GM04504 (cell line): Measurements from ENCODE around the gene AGL.
"Not testable (repeated sequence)": the region's sequence is repeated elsewhere in the genome, so short reads cannot be mapped to it uniquely, and the experiment has no call there.

Experiments used
- DNase-seq: peaks from one replicate; pipeline ENCODE4 v3.0.0-alpha.2; 2012; ENCODE audit warnings: low read depth

AGL gene

DNA sequence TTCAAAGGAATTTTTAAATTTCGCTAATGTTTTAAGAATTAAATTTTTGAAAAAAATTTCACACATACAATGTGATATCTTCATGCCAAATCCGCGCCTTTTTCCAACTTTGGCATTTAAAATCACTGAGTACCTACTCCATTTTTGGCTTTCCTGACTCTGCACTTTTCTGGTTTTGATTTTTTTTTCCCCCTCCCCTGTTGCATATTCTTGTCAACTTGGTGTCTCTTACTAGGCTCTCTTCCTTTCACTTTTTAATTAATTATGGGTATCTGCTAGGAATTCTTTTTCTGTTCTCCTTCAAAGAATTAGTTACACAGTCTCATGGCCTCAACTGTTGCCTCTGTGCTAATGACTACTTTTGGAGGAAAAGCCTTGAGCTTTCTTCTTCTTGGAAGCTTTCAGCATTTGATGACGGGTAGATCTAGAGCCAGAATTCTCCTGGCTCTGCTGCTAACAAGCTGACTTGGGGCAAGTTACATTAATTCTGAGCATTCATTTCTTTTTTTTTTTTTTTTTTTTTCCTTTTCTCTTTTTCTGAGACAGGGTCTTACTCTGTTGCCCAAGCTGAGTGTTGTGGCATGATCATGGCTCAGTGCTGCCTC is 1.8 kb downstream of the AGL start:
- DNase-seq, result no peak

DNA sequence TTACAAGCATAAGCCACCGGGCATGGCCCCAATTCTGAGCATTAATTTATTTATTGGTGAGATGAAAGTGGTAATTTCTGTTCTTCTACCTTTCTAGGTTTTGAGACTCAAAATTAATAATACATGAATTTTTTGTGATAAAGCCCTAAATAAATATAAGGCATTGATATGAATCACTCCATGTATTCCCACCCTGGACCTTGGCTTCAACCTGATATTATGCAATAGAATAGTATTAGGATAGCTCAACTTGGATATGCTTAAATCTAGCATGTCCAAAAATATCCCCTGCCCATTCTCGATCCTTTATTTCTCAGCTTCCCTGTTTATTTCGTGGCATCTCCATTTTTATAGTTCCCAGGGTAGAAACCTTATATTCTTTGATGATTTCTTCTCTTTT is 2.5 kb downstream of the AGL start:
- DNase-seq, result no peak

DNA sequence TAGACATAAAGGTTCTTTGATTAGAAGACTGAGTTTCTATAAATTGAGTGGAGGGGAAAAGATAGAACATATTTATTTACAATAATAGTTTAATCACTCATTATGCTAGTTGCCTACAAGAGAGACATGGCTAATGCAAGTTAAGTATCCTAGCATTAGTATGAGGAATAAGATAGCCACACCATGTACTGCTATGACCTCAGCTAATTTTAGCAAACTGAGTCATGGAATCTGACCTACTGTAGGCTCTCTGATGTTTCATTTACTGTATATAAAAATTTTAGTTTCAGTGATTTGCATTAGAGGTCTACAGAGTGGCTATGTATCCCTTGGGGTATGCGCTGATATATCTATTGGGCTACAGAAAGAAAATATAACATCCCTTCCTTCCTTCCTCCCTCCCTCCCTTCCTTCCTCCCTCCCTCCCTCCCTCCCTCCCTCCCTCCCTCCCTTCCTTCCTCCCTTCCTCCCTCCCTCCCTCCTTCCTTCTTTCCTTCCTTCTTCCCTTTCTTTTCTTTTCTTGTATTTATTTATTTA is 5.8 kb downstream of the AGL start:
- no peak for DNase-seq

DNA sequence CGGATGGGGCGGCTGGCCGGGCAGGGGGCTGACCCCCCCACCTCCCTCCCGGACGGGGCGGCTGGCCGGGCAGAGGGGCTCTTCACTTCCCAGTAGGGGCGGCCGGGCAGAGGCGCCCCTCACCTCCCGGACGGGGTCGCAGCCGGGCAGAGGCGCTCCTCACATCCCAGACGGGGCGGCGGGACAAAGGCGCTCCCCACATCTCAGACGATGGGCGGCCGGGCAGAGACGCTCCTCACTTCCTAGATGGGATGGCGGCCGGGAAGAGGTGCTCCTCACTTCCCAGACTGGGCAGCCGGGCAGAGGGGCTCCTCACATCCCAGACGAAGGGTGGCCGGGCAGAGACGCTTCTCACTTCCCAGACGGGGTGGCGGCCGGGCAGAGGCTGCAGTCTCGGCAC is 6.9 kb downstream of the AGL start:
- not testable (repeated sequence) for DNase-seq

DNA sequence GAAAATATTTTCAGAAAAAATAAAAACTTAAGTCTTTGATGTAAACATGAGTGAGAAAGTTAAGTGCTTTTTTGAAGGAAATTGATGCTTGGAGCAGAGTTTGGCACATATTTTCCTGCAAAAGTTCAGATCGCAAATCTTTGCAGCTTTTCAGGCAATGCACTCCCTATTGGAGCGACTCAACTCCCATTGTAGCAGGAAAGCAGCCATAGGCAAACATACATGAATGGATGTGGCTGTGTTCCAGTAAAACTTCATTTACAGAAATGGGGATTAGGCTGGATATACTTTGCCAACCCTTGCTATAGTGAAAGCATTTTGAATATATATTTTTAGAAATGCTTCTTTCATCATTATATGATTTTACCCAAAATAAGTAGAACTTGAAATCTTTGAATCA is 8.1 kb downstream of the AGL start:
- DNase-seq, result no peak

DNA sequence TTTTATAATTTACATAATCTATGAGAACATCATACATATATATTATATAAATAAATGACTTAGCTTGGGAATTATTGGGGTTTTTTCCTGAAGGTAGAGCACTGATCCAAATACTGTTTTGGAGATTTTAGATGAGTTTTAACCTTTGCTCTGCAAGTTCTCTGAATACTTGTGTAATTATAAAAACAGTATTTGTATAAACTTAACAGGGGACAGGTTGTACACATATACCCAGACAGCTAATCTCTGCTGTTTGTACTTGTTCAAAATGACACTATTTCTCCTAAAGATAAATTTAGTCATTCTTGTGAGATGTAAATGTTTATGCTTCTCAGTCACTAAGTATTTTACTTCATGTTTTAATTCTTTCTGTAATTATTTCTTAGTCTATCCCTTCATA is 8.7 kb downstream of the AGL start:
- DNase-seq, result no peak

DNA sequence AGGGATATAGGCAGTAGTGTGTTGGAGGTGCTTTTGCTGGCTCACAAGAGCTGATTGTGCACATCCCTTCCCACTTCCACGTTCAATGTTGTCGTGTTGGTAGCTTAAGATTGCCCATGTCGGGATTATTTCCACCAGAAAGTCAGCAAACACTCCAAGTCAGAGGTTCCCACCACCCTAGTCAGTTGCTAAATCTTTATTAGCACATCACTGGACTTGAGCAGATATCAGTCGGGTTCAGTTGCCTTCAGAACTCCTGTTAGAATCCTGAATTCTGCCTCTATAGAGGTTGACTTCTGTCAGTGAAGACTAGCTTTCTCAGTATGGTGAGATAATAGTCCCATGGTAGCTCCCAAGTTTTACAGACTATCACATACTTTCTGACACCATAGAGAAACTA is 10.5 kb downstream of the AGL start:
- DNase-seq, result no peak

DNA sequence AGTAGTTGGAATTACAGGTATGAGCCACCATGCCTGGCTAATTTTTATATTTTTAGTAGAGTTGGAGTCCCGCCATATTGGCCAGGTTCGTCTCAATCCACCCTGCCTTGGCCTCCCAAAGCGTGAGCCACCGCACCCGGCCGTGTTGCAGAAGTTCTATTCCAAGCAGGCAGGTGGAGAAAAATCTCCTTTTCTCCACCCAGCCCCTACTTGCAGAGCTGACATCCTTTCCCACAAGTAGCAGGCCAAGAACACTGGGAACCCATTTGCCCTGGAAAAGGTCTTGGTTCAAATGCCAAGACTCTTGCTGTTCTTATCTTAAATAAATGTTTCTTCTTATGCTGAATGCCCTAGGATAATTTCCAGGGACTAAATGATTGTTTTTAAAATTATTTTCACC is 17.5 kb downstream of the AGL start:
- no peak for DNase-seq

DNA sequence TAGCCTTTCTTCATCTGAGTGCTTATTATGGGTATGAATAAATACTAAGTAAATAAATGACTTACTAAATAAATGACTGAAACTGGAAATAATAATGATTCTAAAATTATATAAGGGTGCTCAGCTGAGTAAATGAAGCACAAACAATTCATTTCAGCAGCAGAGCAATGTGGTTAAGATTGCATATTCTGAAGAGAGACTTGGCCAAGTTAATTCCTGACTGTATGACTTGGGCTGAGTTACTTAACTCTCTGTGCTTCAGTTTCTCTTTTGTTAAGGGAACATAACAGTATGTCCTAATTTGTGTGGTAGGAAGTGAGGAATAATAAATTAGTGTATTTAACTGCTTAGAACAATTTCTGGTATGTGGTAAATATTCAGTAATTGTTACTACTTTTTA is 19.1 kb downstream of the AGL start:
- peak; percentile 24 for DNase-seq

DNA sequence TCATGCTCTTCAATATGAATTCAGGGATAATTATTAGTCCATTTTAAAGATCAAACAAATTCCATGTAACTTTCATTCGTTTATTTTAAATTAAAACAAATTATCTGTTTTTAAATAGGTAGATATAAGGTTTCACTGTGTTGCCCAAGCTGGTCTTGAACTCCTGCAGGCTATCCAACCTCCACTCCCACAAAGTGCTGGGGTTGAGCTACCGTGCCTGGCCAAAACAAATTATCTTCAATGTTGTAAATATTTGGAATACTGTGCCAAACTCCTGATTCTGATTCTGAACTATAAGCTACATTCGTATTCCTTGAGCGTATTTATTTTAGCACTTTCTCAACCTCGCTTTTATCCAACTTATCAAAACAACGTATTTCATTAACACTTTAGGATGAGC is 19.6 kb downstream of the AGL start:
- DNase-seq, result no peak

DNA sequence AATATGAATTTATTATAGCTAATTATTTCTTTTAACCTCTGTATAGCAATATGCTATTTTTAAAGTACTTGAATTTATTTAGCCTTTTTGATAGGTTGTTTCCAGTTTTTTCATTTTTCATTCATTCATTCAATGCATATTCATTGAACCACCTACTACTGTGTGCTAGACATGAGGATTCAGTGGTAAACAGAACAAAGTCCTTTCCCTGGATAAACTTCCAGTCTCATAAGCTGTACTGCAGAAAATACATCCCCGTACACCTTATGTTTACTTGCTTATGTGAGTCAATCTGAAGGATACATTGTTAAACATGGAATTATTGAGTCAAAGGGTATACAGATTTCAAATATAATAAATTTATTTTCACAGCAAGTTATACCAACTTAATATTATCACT is 21.9 kb downstream of the AGL start:
- DNase-seq, result no peak

DNA sequence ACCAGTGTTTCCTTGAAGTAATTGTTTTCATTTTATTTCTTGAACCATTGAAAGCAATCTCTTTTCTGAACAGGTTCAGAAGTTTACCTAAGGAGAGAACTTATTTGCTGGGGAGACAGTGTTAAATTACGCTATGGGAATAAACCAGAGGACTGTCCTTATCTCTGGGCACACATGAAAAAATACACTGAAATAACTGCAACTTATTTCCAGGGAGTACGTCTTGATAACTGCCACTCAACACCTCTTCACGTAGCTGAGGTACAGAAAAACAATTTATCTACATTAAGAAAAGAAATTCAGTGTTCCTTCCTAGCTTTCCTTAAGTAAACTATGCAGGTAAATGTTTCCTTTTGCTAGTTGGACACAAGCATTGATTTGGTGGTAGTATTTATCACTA is 27.4 kb downstream of the AGL start:
- DNase-seq, result no peak

DNA sequence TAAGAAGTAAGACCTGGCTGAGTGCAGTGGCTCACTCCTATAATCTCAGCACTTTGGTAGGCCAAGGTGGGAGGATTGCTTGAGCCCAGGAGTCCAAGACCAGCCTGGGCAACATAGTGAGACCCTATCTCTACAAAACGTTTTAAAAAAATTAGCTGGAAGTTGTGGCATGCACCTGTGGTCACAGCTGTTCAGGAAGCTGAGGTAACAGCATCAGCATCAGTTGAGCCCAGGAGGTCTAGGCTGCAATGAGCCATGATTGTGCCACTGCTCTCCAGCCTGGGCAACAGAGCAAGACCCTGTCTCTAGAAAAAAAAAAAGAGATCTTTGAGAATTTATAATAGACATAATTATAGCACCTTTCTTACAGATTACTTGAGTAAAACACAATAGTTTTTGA is 36.0 kb downstream of the AGL start:
- DNase-seq, result no peak

DNA sequence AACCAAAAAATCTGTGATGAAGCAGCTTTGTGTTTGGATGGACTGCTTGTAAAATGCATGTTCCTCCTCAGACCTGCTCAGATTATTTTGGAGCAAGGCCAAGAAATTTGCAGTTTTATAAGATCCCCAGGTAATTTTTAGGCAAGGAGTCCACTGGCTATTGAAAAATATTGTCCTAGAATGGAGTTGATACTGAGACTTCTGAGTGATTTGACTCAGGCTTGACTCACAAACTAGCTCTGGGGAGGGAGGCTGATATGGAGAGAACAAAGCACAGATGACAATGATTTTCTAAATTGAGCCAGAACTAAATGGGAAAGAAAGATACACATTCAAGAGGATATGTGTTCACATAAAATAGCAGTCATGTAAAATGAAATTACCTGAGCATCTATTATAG is 36.7 kb downstream of the AGL start:
- no peak for DNase-seq

DNA sequence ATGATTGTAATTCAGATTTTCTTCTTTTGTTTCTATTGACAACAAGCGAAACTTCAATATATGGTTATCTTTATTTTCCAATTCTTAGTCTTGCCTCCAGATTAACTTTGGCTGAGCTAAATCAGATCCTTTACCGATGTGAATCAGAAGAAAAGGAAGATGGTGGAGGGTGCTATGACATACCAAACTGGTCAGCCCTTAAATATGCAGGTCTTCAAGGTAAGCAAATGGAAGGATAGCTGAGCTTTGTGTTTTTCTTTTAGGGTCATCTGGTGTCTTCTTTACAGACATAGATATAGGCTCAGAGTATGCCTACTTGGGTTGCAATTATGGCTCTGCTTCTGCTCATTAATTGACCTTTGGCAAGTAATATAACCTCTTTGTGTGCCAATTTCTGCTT is 37.7 kb downstream of the AGL start:
- no peak for DNase-seq

DNA sequence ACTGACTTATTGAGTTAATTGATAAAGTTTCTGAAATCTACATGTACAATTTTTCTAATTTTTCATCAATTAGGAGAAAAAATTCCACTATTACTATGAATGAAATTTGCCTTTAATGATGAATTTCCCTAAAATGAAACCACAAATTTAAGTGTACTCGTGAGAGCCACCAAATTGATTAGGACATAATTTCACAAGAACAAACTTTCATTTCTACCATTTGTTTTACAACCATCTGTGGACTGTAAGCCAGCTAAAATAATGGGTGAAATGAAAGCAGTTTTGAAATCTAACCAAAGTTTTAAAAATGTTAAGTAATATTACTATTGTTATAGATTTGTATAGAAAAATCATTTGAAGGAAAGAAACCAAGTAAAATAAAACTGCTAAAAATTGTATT is 41.8 kb downstream of the AGL start:
- DNase-seq, result no peak

DNA sequence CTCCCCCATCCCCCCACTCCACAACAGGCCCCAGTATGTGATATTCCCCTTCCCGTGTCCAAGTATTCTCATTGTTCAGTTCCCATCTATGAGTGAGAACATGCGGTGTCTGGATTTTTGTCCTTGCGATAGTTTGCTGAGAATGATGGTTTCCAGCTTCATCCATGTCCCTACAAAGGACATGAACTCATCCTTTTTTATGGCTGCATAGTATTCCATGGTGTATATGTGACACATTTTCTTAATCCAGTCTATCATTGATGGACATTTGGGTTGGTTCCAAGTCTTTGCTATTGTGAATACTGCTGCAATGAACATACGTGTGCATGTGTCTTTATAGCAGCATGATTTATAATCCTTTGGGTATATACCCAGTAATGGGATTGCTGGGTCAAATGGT is 53.1 kb downstream of the AGL start:
- not testable (repeated sequence) for DNase-seq

DNA sequence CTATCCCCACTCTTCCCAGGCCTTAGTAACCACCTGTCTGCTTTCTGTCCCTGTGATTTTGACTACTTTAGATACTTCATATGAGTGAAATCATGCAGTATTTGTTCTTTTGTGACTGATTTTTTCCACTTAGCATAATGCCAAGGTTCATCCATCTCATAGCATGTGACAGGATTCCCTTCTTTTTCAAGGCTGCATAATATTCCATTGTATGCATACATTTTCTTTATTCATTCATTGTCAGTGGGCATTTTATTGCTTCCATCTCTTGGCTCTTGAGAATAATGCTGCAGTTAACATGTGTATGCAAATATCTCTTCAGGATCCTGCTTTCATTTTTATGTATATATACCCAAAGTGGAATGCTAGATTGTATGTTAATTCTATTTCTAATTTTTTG is 56.4 kb downstream of the AGL start:
- DNase-seq, result no peak

DNA sequence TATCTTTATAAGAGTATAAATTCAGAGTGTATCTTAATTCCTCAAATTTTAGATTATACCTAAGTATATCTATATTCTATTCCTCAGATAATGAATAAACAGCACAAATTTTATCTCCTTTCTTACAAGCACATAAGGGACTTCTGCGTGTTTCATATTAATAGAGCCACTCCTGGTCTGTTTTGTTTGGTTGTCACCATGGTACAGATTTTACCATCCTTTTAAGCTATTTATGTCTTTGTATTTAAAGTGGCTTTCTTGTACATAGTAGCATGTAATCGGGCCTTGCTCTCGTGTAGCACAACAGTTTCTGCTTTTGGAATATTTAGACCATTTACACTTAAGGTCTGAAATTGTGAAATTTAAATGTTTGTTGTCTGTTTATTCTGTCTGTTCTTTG is 67.1 kb downstream of the AGL start:
- no peak for DNase-seq

DNA sequence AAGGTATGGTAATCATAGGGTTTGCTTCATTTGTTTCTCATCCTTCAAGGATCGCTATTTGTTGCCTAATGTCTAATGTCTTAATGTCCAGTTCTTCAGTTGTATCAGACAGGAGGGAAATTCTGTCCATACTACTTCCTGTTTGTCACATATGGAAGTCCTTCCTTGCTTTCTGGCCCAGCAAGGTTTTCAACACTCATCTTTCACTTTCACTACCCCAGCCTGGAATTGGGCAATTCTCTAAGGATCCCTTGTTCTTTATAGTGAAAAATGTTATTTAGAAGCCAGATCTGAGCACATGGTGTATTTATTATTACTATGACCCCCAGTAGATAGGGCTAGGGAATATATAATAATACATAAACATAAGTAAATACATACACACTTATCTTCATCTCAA is 69.1 kb downstream of the AGL start:
- DNase-seq, result no peak

DNA sequence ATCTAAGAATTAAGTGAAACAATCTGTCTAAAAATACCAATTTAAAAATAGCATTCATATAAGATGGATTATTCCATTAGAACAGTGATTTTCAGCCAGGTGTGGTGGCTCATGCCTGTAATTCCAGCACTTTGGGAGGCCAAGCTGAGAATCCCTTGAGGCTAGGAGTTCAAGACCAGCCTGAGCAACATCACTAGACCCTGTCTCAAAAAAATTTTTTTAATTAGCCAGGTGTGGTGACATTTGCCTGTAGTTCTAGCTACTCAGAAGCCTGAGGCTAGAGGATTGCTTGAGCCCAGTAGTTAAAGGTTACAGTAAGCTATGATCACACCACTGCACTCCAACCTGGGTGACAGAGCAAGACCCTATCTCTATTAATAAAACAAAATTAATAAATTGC is 84.6 kb downstream of the AGL start:
- DNase-seq, result no peak

DNA sequence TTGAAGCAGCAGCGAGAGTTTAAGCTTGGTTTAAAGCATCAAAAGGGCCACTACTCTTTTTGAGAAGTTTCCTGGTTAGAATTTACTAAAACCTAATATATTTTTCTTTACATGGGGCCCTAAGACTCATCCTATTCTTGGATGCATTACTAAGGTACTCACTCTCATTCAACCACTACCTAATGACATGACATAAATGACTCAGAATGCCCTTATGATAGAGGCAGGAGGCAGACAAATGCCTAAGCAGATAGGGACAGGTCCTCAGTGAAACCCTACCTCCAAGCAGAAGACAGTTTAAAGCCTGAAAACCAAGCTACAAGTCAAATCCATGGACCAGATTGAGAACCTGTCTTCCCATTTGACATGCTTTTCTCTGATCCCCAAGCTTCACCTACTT is 85.4 kb downstream of the AGL start:
- no peak for DNase-seq

DNA sequence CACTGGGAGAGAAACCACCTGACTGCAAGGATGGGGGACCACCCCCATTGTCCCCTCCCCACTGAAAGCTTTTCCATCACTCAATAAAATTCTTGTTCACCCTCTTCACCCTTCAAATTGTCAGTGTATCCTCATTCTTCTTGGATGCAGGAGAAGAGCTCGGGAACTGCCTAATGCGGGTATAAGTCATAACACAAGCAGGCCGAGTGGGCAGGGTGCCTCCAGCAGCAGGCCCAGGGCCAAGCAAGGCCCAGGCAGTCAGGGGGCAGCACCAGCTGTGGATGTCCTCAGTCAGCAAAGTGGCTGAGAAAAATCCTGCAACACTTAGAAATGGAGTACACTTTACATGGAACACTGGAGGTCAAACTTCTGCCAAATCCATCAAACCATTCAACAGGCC is 85.9 kb downstream of the AGL start:
- no peak for DNase-seq

DNA sequence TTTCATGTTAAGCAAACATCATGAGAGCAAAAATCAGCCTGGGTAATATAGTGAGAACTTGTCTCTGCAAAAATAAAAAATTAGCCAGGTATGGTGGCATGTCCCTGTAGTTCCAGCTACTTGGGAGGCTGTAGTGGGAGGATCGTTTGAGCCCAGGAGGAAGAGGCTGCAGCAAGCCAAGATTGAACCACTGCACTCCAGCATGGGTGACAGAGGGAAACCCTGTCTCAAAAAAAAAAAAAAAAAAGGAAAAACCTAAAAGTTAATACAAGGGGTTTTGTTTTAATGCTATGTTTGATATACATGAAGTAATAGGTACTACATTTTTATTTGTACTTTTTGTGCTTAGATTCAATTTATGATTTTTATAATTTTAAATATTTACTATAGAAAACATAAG is 92.6 kb downstream of the AGL start:
- DNase-seq, result no peak
